HT1080 (cell line): Measurements from ENCODE around the gene DIP2C. TPM values are rescaled to one million over a fixed set of nuclear protein-coding genes. Genes with fewer than 3 reads are reported as not detected.

Experiments
- DNase-seq: peaks from one replicate; pipeline ENCODE4 v3.0.0-alpha.2; 2015; ENCODE audit warnings: low read depth
- total RNA-seq: library from RNA; depleted of rRNA; stranded (reverse); fragments of >200 nt; shearing (Covaris generic); gene quantifications from 2 replicates; pipeline ENCODE4 v1.2.3, GENCODE V29; 2014

Gene DIP2C
- total RNA-seq, 1 experiment from 2014 or later, result 3.2 TPM

GRCh38 chr10:614139-614711 lies 75.2 kb downstream of the DIP2C start:
- DNase-seq, result no peak

- no peak for DNase-seq
These were observed 76.0 kb downstream of the DIP2C start for GRCh38 chr10:613271-614138.

GRCh38 chr10:612696-613095 lies 76.8 kb downstream of the DIP2C start:
- no peak for DNase-seq

- peak; percentile 85 for DNase-seq
These were observed 78.7 kb downstream of the DIP2C start for GRCh38 chr10:610642-611305.

- no peak for DNase-seq
These were observed 79.5 kb downstream of the DIP2C start for GRCh38 chr10:609868-610545.

GRCh38 chr10:609262-609658 lies 80.2 kb downstream of the DIP2C start:
- no peak for DNase-seq

- no peak for DNase-seq
These were observed 80.9 kb downstream of the DIP2C start for GRCh38 chr10:608331-609261.

- DNase-seq, result peak; percentile 15
These were observed 81.8 kb downstream of the DIP2C start for GRCh38 chr10:607545-608185.

- no peak for DNase-seq
These were observed 82.5 kb downstream of the DIP2C start for GRCh38 chr10:606762-607544.

GRCh38 chr10:605632-606325 lies 83.7 kb downstream of the DIP2C start:
- no peak for DNase-seq

GRCh38 chr10:604716-605631 lies 84.5 kb downstream of the DIP2C start:
- DNase-seq, result no peak

GRCh38 chr10:603745-604144 lies 85.7 kb downstream of the DIP2C start:
- no peak for DNase-seq

GRCh38 chr10:602391-603005 lies 87.0 kb downstream of the DIP2C start:
- DNase-seq, result no peak

GRCh38 chr10:601660-601963 lies 87.9 kb downstream of the DIP2C start:
- DNase-seq, result no peak

GRCh38 chr10:600876-601659 lies 88.4 kb downstream of the DIP2C start:
- DNase-seq, result no peak

GRCh38 chr10:600234-600633 lies 89.2 kb downstream of the DIP2C start:
- no peak for DNase-seq

- DNase-seq, result no peak
These were observed 89.7 kb downstream of the DIP2C start for GRCh38 chr10:599767-600166.
